Mesodermal cell (in vitro differentiated cells): Measurements from ENCODE around the gene KRT72.

Source experiments
- H3K27ac ChIP-seq: 2 replicates; pipeline ENCODE4 v1.7.0; 2013; ENCODE audit warnings: mild to moderate bottlenecking, low read depth, low read length, moderate library complexity; ENCODE audit not compliant: severe bottlenecking
- H3K36me3 ChIP-seq: 2 replicates; pipeline ENCODE4 v1.7.1; 2013; ENCODE audit warnings: mild to moderate bottlenecking, low read length, moderate library complexity; ENCODE audit not compliant: control insufficient read depth, insufficient read depth
- H3K4me1 ChIP-seq: one replicate; pipeline ENCODE4 v1.7.1; 2013; ENCODE audit warnings: mild to moderate bottlenecking, low read length; ENCODE audit not compliant: insufficient read depth, control insufficient read depth, poor library complexity, severe bottlenecking
- H3K4me3 ChIP-seq: 2 replicates; pipeline ENCODE4 v1.7.0; 2013; ENCODE audit warnings: low read length, control low read depth, mild to moderate bottlenecking; ENCODE audit not compliant: insufficient read depth, poor library complexity, severe bottlenecking; ENCODE audit errors: extremely low read depth
- H3K9me3 ChIP-seq: 2 replicates; pipeline ENCODE4 v1.7.1; 2013; ENCODE audit warnings: mild to moderate bottlenecking, low read length, moderate library complexity; ENCODE audit not compliant: control insufficient read depth
- WGBS, 2 experiments: methylation state at CpG; one replicate each; pipeline ENCODE4 v1.1.5; 2013; ENCODE audit warnings: missing lambda C conversion rate in 2 of 2; ENCODE audit not compliant: insufficient coverage in 2 of 2; 5-methylcytosine and 5-hydroxymethylcytosine counted together

The KRT72 gene

GRCh38 chr12:52630008-52630500 is 28.8 kb upstream of the KRT72 start:
- Histone ChIP-seq H3K4me3 (no peak overlapping the region), H3K4me1 (no peaks in the 10 kb centered on the region), H3K27ac (no peak overlapping the region), H3K9me3 (no peaks in the 10 kb centered on the region), H3K36me3 (no peaks in the 10 kb centered on the region)
- WGBS, 2 experiments = 71 to 84% methylated on average over 5 to 6 of the region's 7 CpGs

GRCh38 chr12:52629281-52630007 is 28.2 kb upstream of the KRT72 start:
- Histone ChIP-seq H3K36me3 (no peaks in the 10 kb centered on the region), H3K27ac (no peak overlapping the region), H3K9me3 (no peaks in the 10 kb centered on the region), H3K4me3 (no peak overlapping the region), H3K4me1 (no peaks in the 10 kb centered on the region)
- 86% methylated on average over 6 to 10 of the region's 12 CpGs for WGBS, 2 experiments

GRCh38 chr12:52628841-52629240 is 27.6 kb upstream of the KRT72 start:
- WGBS, 2 experiments = 88 to 93% methylated on average over 2 of the region's 2 CpGs

GRCh38 chr12:52628111-52628507 is 26.8 kb upstream of the KRT72 start:
- H3K4me1 ChIP-seq = no peaks in the 10 kb centered on the region
- H3K4me3 ChIP-seq = no peak overlapping the region
- no peaks in the 10 kb centered on the region for H3K36me3 ChIP-seq
- no peaks in the 10 kb centered on the region for H3K9me3 ChIP-seq
- H3K27ac ChIP-seq = no peak overlapping the region
- 75% methylated on average over 1 of the region's 4 CpGs; no CpG with 5 or more reads in 1 of the 2 experiments for WGBS, 2 experiments

More at GRCh38 chr12:52628841-52629240, 27.6 kb upstream of the KRT72 start:
- H3K4me3 ChIP-seq = no peak overlapping the region
- H3K9me3 ChIP-seq = no peaks in the 10 kb centered on the region
- no peaks in the 10 kb centered on the region for H3K4me1 ChIP-seq
- no peaks in the 10 kb centered on the region for H3K36me3 ChIP-seq
- no peak overlapping the region for H3K27ac ChIP-seq

GRCh38 chr12:52627395-52628110 is 26.3 kb upstream of the KRT72 start:
- no peaks in the 10 kb centered on the region for H3K36me3 ChIP-seq
- 81 to 88% methylated on average over 1 to 2 of the region's 2 CpGs for WGBS, 2 experiments
- H3K27ac ChIP-seq = no peak overlapping the region
- no peak overlapping the region for H3K4me3 ChIP-seq
- H3K9me3 ChIP-seq = no peaks in the 10 kb centered on the region
- no peaks in the 10 kb centered on the region for H3K4me1 ChIP-seq

GRCh38 chr12:52622349-52622748 is 21.1 kb upstream of the KRT72 start:
- H3K36me3 ChIP-seq = no peaks in the 10 kb centered on the region
- WGBS, 2 experiments = 93% methylated on average over 2 of the region's 5 CpGs; no CpG with 5 or more reads in 1 of the 2 experiments
- no peak overlapping the region for H3K27ac ChIP-seq
- no peaks in the 10 kb centered on the region for H3K4me1 ChIP-seq
- H3K9me3 ChIP-seq = no peaks in the 10 kb centered on the region
- H3K4me3 ChIP-seq = no peak overlapping the region

- WGBS, 2 experiments = 81 to 100% methylated on average over 1 of the region's 2 CpGs
- H3K4me1 ChIP-seq = no peaks in the 10 kb centered on the region
Observed at GRCh38 chr12:52618866-52619265, 17.6 kb upstream of the KRT72 start.

GRCh38 chr12:52618216-52618615 is 17.0 kb upstream of the KRT72 start, which contains the start of gene KRT73:
TSS of gene KRT73 (minus strand) at chr12:52618559. CDS start at chr12:52618524, 35 bp downstream.
- no peak within 1 kb of the TSS for H3K27ac ChIP-seq
- 89 to 94% methylated on average over 10 to 13 of the region's 14 CpGs for whole genome bisulfite sequencing, 2 experiments
- H3K36me3 ChIP-seq = no peaks in the 10 kb centered on the region
- no peak within 1 kb of the TSS for H3K4me3 ChIP-seq
- H3K9me3 ChIP-seq = no peaks in the 10 kb centered on the region
- no peaks in the 10 kb centered on the region for H3K4me1 ChIP-seq

More at GRCh38 chr12:52618866-52619265, 17.6 kb upstream of the KRT72 start:
- Histone ChIP-seq H3K27ac (no peak overlapping the region), H3K4me3 (no peak overlapping the region), H3K36me3 (no peaks in the 10 kb centered on the region), H3K9me3 (no peaks in the 10 kb centered on the region)

GRCh38 chr12:52617403-52617785 is 16.1 kb upstream of the KRT72 start:
- H3K4me1 ChIP-seq = peaks cover 5% of the 10 kb centered on the region
- no peaks in the 10 kb centered on the region for H3K36me3 ChIP-seq
- no peak overlapping the region for H3K4me3 ChIP-seq
- WGBS, 2 experiments = 85 to 91% methylated on average over 7 of the region's 7 CpGs
- H3K27ac ChIP-seq = no peak overlapping the region
- no peaks in the 10 kb centered on the region for H3K9me3 ChIP-seq

- 89% methylated on average over 10 of the region's 10 CpGs for WGBS, 2 experiments
- Histone ChIP-seq H3K4me1 (peaks cover 5% of the 10 kb centered on the region), H3K27ac (no peak overlapping the region)
Observed at GRCh38 chr12:52616680-52617402, 15.6 kb upstream of the KRT72 start.

More at GRCh38 chr12:52616680-52617402, 15.6 kb upstream of the KRT72 start:
- Histone ChIP-seq H3K36me3 (no peaks in the 10 kb centered on the region), H3K9me3 (no peaks in the 10 kb centered on the region), H3K4me3 (no peak overlapping the region)
